Panc1 (cell line): Measurements from ENCODE around the gene DAZAP1.

Experiments used
- CTCF ChIP-seq: fragments of 450-650 bp; IDR thresholded peaks from 2 replicates; pipeline ENCODE4 v1.5.1; 2017; ENCODE audit warnings: mild to moderate bottlenecking
- POLR2AphosphoS5 ChIP-seq: IDR thresholded peaks from 2 replicates; pipeline ENCODE4 v1.6.1; 2012; ENCODE audit warnings: mild to moderate bottlenecking, low read depth, low read length, moderate library complexity
- REST ChIP-seq, 2 experiments: IDR thresholded peaks; 2 replicates each; pipeline ENCODE4 v1.6.1; 2011 to 2012; ENCODE audit warnings: low read depth in 2 of 2, control low read depth in 1 of 2, low read length in 1 of 2, mild to moderate bottlenecking in 1 of 2, moderate library complexity in 1 of 2; ENCODE audit not compliant: insufficient read depth in 1 of 2
- TCF7L2 ChIP-seq: IDR thresholded peaks from 2 replicates; pipeline ENCODE4 v1.6.1; 2011; ENCODE audit warnings: mild to moderate bottlenecking, low read depth, low read length, inconsistent platforms

- no peak for TF ChIP-seq POLR2AphosphoS5
- no peak for TF ChIP-seq CTCF
- no peak for TF ChIP-seq TCF7L2
- TF ChIP-seq REST (IDR thresholded peaks at IDR 0.05; ENCODE audit: insufficient read depth in 1 of 2, low read depth in 2 of 2, low read length in 1 of 2), result no peak
Measured at GRCh38 chr19:1416014-1416841, 8.8 kb downstream of the DAZAP1 start.
